WTC11 (cell line): ENCODE data around the gene FGR. TPM values are rescaled to one million over a fixed set of nuclear protein-coding genes. Genes with fewer than 3 reads are reported as not detected.

ENCODE experiments used
- ATAC-seq: fragments of 200-7000 bp; cut with Tn5 transposase; 2 replicates; pipeline ENCODE4 v1.10.0; 2021; ENCODE audit warnings: mild to moderate bottlenecking, moderate library complexity
- CTCF ChIA-PET: fragments of 300-600 bp; sonication (Branson Sonifier 250); formaldehyde crosslinking; loops from one replicate; lab custom pipeline; 2021; ENCODE audit warnings: antibody characterized with exemption; lab: Charles Lee
- POLR2A ChIA-PET: fragments of 350-600 bp; sonication (Branson Sonifier 250); formaldehyde crosslinking; loops from one replicate; lab custom pipeline; 2021; ENCODE audit warnings: antibody characterized with exemption; lab: Charles Lee
- DNase-seq: peaks from one replicate; pipeline ENCODE4 v3.0.0; 2021; ENCODE audit warnings: low spot score
- H3K27ac Mint-ChIP-seq: 2 replicates; pipeline ENCODE4 v1.8.0; 2021; ENCODE audit warnings: mixed read lengths
- H3K27me3 Mint-ChIP-seq: 2 replicates; pipeline ENCODE4 v1.8.0; 2021; ENCODE audit warnings: low read depth, mild to moderate bottlenecking, moderate library complexity, mixed read lengths
- H3K36me3 Mint-ChIP-seq: 2 replicates; pipeline ENCODE4 v1.8.0; 2021; ENCODE audit warnings: mixed read lengths
- H3K4me1 Mint-ChIP-seq: 2 replicates; pipeline ENCODE4 v1.8.0; 2022; ENCODE audit warnings: mixed read lengths
- H3K4me3 Mint-ChIP-seq: 2 replicates; pipeline ENCODE4 v1.8.0; 2021; ENCODE audit warnings: mild to moderate bottlenecking, moderate library complexity, mixed read lengths
- H3K9me3 Mint-ChIP-seq: 2 replicates; pipeline ENCODE4 v1.8.0; 2021; ENCODE audit warnings: mixed read lengths
- FOXJ3 ChIP-seq: sonication (generic); formaldehyde crosslinking; IDR thresholded peaks from 2 replicates; pipeline ENCODE4 v1.9.0; 2021; ENCODE audit warnings: missing genetic modification reagents, mild to moderate bottlenecking, borderline replicate concordance
- FOXK1 ChIP-seq: sonication (generic); formaldehyde crosslinking; IDR thresholded peaks from 2 replicates; pipeline ENCODE4 v1.8.0; 2022; ENCODE audit warnings: mild to moderate bottlenecking, moderate library complexity, missing genetic modification reagents
- MXD4 ChIP-seq: fragments of 250-450 bp; sonication (Bioruptor Pico); IDR thresholded peaks from 2 replicates; pipeline ENCODE4 v1.8.0; 2021; ENCODE audit warnings: mild to moderate bottlenecking, moderate library complexity, borderline replicate concordance
- MYBL2 ChIP-seq: sonication (generic); formaldehyde crosslinking; IDR thresholded peaks from 2 replicates; pipeline ENCODE4 v1.8.1; 2023; ENCODE audit warnings: mild to moderate bottlenecking, moderate library complexity, missing genetic modification reagents
- NR1H2 ChIP-seq: sonication (generic); formaldehyde crosslinking; IDR thresholded peaks from 2 replicates; pipeline ENCODE4 v1.9.0; 2021; ENCODE audit warnings: mild to moderate bottlenecking, moderate library complexity, missing genetic modification reagents
- PRRX2 ChIP-seq: fragments of 250-450 bp; sonication (Bioruptor Pico); IDR thresholded peaks from 2 replicates; pipeline ENCODE4 v1.8.0; 2021; ENCODE audit warnings: mild to moderate bottlenecking
- RORB ChIP-seq: fragments of 250-450 bp; sonication (Bioruptor Pico); IDR thresholded peaks from 2 replicates; pipeline ENCODE4 v1.9.0; 2021; ENCODE audit warnings: mild to moderate bottlenecking
- ZNF317 ChIP-seq: sonication (generic); formaldehyde crosslinking; IDR thresholded peaks from 2 replicates; pipeline ENCODE4 v1.8.1; 2023; ENCODE audit warnings: low read depth, mild to moderate bottlenecking, moderate library complexity, missing genetic modification reagents, borderline replicate concordance
- total RNA-seq: library from RNA; stranded (reverse); gene quantifications from 3 replicates; pipeline ENCODE4 v1.2.3, GENCODE V29; 2021
- TF ChIP-seq, protein P1 (sequence below): fragments of 250-450 bp; sonication (Bioruptor Pico); conservative IDR thresholded peaks from 2 replicates; pipeline ENCODE4 v1.9.0; 2021; ENCODE audit warnings: mild to moderate bottlenecking
- TF ChIP-seq, protein P2 (sequence below): fragments of 250-450 bp; sonication (Bioruptor Pico); IDR thresholded peaks from 2 replicates; pipeline ENCODE4 v1.9.0; 2021; ENCODE audit warnings: mild to moderate bottlenecking
- TF ChIP-seq, protein P3 (sequence below): fragments of 250-450 bp; sonication (Bioruptor Pico); IDR thresholded peaks from 2 replicates; pipeline ENCODE4 v1.8.0; 2021; ENCODE audit warnings: mild to moderate bottlenecking
- TF ChIP-seq, protein P4 (sequence below): sonication (generic); formaldehyde crosslinking; IDR thresholded peaks from 2 replicates; pipeline ENCODE4 v1.8.0; 2022; ENCODE audit warnings: mild to moderate bottlenecking, missing genetic modification reagents
- TF ChIP-seq, protein P5 (sequence below): sonication (generic); formaldehyde crosslinking; IDR thresholded peaks from 2 replicates; pipeline ENCODE4 v1.8.0; 2023; ENCODE audit warnings: missing genetic modification reagents
- TF ChIP-seq, protein P6 (sequence below): sonication (generic); formaldehyde crosslinking; conservative IDR thresholded peaks from 2 replicates; pipeline ENCODE4 v1.8.1; 2023; ENCODE audit warnings: mild to moderate bottlenecking, low read depth, missing genetic modification reagents, moderate library complexity

The FGR gene
- total RNA-seq, 1 experiment from 2014 or later, result 0.77 TPM

DNA sequence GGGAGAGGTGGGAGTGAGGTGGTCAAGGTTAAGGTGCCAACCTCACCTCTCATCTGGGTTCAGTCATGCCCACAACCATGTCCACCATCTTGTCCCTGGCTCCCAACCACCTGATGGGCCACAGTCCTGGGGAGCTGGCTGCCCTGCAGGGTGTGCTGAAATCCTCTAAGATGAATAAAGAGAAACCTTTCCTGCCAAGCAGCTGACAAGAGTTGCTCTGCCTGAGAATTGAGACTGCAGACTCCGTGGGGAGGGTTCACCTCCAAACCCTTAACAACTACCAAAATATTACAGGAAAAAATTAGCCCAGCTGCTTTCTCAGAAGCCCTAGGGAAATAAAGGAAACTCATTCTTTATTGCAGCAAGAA, 15.2 kb upstream of the FGR start (continued):
- TF ChIP-seq ZNF317 (CRISPR knock-in tag), result no peak
- TF ChIP-seq, protein P1, sequence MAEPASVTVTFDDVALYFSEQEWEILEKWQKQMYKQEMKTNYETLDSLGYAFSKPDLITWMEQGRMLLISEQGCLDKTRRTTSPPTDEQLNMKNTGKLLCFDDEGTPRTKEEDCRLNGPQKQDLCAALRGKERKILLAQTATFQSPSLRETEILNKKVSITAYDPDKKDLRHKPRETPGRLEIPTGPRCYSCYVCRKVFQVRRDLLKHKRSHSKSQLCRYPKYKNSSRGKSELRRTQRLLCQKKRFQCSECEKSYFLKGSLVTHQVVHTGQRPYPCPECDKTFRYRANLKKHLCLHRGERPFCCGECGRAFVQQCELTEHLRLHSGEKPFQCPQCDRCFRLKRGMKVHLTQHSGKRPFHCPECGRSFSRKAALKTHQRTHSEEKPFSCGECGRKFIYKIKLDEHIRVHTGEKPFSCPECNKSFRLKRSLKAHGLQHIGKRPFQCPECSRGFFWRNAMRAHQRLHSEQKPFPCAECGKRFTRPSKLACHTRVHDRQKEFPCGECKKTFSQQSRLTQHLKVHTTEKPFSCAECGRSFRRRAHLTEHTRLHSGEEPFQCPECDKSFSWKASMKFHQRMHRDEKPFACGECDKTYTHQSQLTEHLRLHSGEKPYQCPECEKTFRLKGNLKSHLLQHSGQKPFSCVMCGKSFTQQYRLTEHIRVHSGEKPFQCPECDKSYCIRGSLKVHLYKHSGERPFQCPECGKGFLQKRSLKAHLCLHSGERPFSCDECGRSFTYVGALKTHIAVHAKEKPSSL, result no peak

DNA sequence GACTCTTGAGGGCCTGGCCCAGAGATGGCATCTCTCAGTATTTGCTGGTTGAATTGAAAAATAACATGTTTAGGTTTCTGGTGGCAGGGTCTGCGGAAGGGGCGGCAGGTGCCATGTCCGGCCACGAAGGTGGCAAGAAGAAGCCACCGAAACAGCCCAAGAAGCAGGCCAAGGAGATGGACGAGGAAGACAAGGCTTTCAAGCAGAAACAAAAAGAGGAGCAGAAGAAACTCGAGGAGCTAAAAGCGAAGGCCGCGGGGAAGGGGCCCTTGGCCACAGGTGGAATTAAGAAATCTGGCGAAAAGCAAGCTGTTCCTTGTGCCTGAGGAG, 14.3 kb upstream of the FGR start:
- TF ChIP-seq NR1H2 (0 out of 2 replicates have a peak, but pooled peaks have one; percentile 22), FOXK1 (CRISPR knock-in tag) (no peak)
- Mint-ChIP-seq H3K4me1 (peaks cover 16% of the 10 kb centered on the region), H3K9me3 (no peaks in the 10 kb centered on the region), H3K27ac (no peak overlapping the region), H3K4me3 (no peak overlapping the region), H3K27me3 (no peaks in the 10 kb centered on the region), H3K36me3 (no peaks in the 10 kb centered on the region)
- DNase-seq (no peak), ATAC-seq (no peak)
- ChIA-PET CTCF (interaction anchor here (0.6 to 3.4 kb wide), 7 partner anchors 10 to 298 kb away, joined by 3 to 16 read pairs (median 5); no protein-coding TSS in a partner anchor), POLR2A (interaction anchor here (0.6 kb wide), 1 partner anchor 45 kb away, joined by 4 read pairs; the partner anchor contains the start of gene AHDC1)

DNA sequence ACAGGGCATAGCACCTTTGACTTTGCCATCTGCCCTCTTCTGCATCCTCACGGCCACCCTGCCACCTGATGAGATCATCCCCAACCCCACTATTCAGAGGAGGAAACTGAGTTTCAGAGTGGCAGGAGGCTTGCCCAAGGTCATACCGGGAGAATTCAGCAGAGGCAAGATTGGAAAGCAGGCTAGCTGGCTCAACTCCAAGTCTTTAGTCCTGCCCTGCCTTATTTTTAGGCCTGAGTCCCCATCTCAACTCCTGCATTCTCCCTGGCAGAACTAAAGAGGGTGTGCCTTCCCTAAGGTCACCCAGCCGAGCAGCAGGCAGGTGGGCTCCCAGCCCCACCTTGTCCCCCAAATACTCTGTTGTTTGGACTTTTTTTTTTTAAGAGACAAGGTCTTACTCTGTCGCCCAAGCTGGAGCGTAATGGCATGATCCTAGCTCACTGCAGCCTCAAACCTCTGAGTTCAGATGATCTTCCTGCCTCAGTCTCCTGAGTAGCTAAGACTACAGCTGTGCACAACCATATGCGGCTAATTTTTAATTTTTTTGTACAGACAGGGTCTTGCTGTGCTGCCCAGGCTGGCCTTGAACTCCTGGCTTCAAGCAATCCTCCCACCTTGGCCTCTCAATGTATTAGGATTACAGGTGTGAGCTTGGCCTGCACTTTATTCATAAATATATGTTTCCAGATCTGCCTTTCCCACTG, 13.8 kb upstream of the FGR start:
- ATAC-seq (no peak), DNase-seq (no peak)
- H3K27me3 Mint-ChIP-seq, result no peaks in the 10 kb centered on the region
- H3K9me3 Mint-ChIP-seq, result no peaks in the 10 kb centered on the region
- POLR2A ChIA-PET, result no interaction called here
- CTCF ChIA-PET, result interaction anchor here (1.5 to 3.4 kb wide), 4 partner anchors 15 to 92 kb away, joined by 5 to 16 read pairs (median 12); no protein-coding TSS in a partner anchor
- no peaks in the 10 kb centered on the region for H3K36me3 Mint-ChIP-seq
- H3K4me3 Mint-ChIP-seq, result no peak overlapping the region
- peaks cover 16% of the 10 kb centered on the region for H3K4me1 Mint-ChIP-seq
- TF ChIP-seq, protein P2, sequence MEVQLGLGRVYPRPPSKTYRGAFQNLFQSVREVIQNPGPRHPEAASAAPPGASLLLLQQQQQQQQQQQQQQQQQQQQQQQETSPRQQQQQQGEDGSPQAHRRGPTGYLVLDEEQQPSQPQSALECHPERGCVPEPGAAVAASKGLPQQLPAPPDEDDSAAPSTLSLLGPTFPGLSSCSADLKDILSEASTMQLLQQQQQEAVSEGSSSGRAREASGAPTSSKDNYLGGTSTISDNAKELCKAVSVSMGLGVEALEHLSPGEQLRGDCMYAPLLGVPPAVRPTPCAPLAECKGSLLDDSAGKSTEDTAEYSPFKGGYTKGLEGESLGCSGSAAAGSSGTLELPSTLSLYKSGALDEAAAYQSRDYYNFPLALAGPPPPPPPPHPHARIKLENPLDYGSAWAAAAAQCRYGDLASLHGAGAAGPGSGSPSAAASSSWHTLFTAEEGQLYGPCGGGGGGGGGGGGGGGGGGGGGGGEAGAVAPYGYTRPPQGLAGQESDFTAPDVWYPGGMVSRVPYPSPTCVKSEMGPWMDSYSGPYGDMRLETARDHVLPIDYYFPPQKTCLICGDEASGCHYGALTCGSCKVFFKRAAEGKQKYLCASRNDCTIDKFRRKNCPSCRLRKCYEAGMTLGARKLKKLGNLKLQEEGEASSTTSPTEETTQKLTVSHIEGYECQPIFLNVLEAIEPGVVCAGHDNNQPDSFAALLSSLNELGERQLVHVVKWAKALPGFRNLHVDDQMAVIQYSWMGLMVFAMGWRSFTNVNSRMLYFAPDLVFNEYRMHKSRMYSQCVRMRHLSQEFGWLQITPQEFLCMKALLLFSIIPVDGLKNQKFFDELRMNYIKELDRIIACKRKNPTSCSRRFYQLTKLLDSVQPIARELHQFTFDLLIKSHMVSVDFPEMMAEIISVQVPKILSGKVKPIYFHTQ (CRISPR knock-in tag), result no peak
- TF ChIP-seq, protein P3, sequence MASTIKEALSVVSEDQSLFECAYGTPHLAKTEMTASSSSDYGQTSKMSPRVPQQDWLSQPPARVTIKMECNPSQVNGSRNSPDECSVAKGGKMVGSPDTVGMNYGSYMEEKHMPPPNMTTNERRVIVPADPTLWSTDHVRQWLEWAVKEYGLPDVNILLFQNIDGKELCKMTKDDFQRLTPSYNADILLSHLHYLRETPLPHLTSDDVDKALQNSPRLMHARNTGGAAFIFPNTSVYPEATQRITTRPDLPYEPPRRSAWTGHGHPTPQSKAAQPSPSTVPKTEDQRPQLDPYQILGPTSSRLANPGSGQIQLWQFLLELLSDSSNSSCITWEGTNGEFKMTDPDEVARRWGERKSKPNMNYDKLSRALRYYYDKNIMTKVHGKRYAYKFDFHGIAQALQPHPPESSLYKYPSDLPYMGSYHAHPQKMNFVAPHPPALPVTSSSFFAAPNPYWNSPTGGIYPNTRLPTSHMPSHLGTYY (CRISPR knock-in tag), result no peak
- no peak overlapping the region for H3K27ac Mint-ChIP-seq

DNA sequence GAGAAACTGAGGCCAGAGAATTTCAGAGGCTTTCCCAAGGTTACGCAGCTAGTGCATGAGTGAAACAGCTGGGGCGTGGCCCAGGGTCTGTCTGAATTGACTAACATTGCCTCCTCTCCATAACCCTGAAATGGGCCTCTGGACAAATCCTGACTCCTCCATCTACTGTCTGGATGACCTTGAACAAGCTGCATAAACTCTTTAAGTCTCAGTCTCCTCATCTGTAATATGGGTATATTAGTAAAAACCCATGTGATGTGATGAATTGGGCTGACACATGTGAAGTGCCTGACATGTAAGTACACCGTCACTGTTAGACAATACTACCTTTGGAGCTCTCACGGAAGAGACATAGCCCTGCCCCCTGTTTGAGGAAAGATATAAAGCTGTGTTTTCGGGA, 12.3 kb upstream of the FGR start:
- DNase-seq, result no peak
- H3K9me3 Mint-ChIP-seq, result no peaks in the 10 kb centered on the region
- no peaks in the 10 kb centered on the region for H3K27me3 Mint-ChIP-seq
- no peaks in the 10 kb centered on the region for H3K36me3 Mint-ChIP-seq
- no peak for ATAC-seq
- ChIA-PET CTCF (no interaction called here), POLR2A (no interaction called here)
- H3K27ac Mint-ChIP-seq, result no peak overlapping the region
- no peak overlapping the region for H3K4me3 Mint-ChIP-seq
- peaks cover 19% of the 10 kb centered on the region for H3K4me1 Mint-ChIP-seq
- TF ChIP-seq, protein P4, sequence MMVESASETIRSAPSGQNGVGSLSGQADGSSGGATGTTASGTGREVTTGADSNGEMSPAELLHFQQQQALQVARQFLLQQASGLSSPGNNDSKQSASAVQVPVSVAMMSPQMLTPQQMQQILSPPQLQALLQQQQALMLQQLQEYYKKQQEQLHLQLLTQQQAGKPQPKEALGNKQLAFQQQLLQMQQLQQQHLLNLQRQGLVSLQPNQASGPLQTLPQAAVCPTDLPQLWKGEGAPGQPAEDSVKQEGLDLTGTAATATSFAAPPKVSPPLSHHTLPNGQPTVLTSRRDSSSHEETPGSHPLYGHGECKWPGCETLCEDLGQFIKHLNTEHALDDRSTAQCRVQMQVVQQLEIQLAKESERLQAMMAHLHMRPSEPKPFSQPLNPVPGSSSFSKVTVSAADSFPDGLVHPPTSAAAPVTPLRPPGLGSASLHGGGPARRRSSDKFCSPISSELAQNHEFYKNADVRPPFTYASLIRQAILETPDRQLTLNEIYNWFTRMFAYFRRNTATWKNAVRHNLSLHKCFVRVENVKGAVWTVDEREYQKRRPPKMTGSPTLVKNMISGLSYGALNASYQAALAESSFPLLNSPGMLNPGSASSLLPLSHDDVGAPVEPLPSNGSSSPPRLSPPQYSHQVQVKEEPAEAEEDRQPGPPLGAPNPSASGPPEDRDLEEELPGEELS (CRISPR knock-in tag), result no peak
- TF ChIP-seq MXD4 (CRISPR knock-in tag), result no peak
- TF ChIP-seq ZNF317 (CRISPR knock-in tag), result no peak
- no peak for TF ChIP-seq FOXJ3 (CRISPR knock-in tag)
- TF ChIP-seq, protein P5, sequence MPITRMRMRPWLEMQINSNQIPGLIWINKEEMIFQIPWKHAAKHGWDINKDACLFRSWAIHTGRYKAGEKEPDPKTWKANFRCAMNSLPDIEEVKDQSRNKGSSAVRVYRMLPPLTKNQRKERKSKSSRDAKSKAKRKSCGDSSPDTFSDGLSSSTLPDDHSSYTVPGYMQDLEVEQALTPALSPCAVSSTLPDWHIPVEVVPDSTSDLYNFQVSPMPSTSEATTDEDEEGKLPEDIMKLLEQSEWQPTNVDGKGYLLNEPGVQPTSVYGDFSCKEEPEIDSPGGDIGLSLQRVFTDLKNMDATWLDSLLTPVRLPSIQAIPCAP (CRISPR knock-in tag), result no peak
- no peak for TF ChIP-seq RORB (CRISPR knock-in tag)
- no peak for TF ChIP-seq MYBL2
- TF ChIP-seq, protein P6, sequence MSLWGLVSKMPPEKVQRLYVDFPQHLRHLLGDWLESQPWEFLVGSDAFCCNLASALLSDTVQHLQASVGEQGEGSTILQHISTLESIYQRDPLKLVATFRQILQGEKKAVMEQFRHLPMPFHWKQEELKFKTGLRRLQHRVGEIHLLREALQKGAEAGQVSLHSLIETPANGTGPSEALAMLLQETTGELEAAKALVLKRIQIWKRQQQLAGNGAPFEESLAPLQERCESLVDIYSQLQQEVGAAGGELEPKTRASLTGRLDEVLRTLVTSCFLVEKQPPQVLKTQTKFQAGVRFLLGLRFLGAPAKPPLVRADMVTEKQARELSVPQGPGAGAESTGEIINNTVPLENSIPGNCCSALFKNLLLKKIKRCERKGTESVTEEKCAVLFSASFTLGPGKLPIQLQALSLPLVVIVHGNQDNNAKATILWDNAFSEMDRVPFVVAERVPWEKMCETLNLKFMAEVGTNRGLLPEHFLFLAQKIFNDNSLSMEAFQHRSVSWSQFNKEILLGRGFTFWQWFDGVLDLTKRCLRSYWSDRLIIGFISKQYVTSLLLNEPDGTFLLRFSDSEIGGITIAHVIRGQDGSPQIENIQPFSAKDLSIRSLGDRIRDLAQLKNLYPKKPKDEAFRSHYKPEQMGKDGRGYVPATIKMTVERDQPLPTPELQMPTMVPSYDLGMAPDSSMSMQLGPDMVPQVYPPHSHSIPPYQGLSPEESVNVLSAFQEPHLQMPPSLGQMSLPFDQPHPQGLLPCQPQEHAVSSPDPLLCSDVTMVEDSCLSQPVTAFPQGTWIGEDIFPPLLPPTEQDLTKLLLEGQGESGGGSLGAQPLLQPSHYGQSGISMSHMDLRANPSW (CRISPR knock-in tag), result no peak
- TF ChIP-seq PRRX2 (CRISPR knock-in tag), result no peak
